Neural progenitor cell (in vitro differentiated cells): ENCODE results near the gene USP54. TPM values are rescaled to one million over a fixed set of nuclear protein-coding genes. Genes with fewer than 3 reads are reported as not detected.

Experiments used
- DNase-seq: peaks from one replicate; pipeline ENCODE4 v3.0.0-alpha.2; 2016; ENCODE audit warnings: low spot score
- H2AFZ ChIP-seq: fragments of 200-600 bp; sonication (generic); replicated peaks from 2 replicates; pipeline ENCODE4 v1.6.1; 2016; ENCODE audit warnings: antibody characterized with exemption
- H3F3A ChIP-seq: fragments of 200-600 bp; sonication (generic); 2 replicates; pipeline ENCODE4 v1.6.1; 2016; ENCODE audit warnings: antibody characterized with exemption, low read depth
- H3K27ac ChIP-seq: fragments of 200-600 bp; sonication (generic); 2 replicates; pipeline ENCODE4 v1.5.1; 2016; ENCODE audit warnings: mild to moderate bottlenecking
- H3K27me3 ChIP-seq: fragments of 200-600 bp; sonication (generic); 2 replicates; pipeline ENCODE4 v1.6.1; 2016; ENCODE audit warnings: mild to moderate bottlenecking, moderate library complexity
- H3K36me3 ChIP-seq: fragments of 200-600 bp; sonication (generic); 2 replicates; pipeline ENCODE4 v1.5.1; 2016
- H3K4me1 ChIP-seq: fragments of 200-600 bp; sonication (generic); 2 replicates; pipeline ENCODE4 v1.6.1; 2016; ENCODE audit warnings: mixed run types
- H3K4me2 ChIP-seq: fragments of 200-600 bp; sonication (generic); 2 replicates; pipeline ENCODE4 v1.6.1; 2016
- H3K4me3 ChIP-seq: fragments of 200-600 bp; sonication (generic); 2 replicates; pipeline ENCODE4 v1.5.1; 2016
- H3K79me2 ChIP-seq: fragments of 200-600 bp; sonication (generic); 2 replicates; pipeline ENCODE4 v1.6.1; 2016; ENCODE audit warnings: low read depth
- H3K9ac ChIP-seq: fragments of 200-600 bp; sonication (generic); 2 replicates; pipeline ENCODE4 v1.6.1; 2016
- H3K9me3 ChIP-seq: fragments of 200-600 bp; sonication (generic); 2 replicates; pipeline ENCODE4 v1.5.1; 2016; ENCODE audit warnings: low read depth
- H4K20me1 ChIP-seq: fragments of 200-600 bp; sonication (generic); 2 replicates; pipeline ENCODE4 v1.6.1; 2016; ENCODE audit warnings: low read depth
- H3K27ac Mint-ChIP-seq: 3 replicates; pipeline ENCODE4 v1.8.0; 2021; ENCODE audit warnings: mixed read lengths
- H3K27me3 Mint-ChIP-seq: 2 replicates; pipeline ENCODE4 v1.8.0; 2022; ENCODE audit warnings: low read depth, mild to moderate bottlenecking, inconsistent platforms, moderate library complexity, mixed read lengths; ENCODE audit not compliant: insufficient read depth
- H3K36me3 Mint-ChIP-seq: 3 replicates; pipeline ENCODE4 v1.8.0; 2021; ENCODE audit warnings: mixed read lengths
- H3K4me1 Mint-ChIP-seq: 3 replicates; pipeline ENCODE4 v1.8.0; 2021; ENCODE audit warnings: mixed read lengths
- H3K4me3 Mint-ChIP-seq: 3 replicates; pipeline ENCODE4 v1.8.0; 2021; ENCODE audit warnings: mild to moderate bottlenecking, moderate library complexity, mixed read lengths
- H3K9me3 Mint-ChIP-seq: 3 replicates; pipeline ENCODE4 v1.8.0; 2020; ENCODE audit warnings: mixed read lengths
- CTCF ChIP-seq: fragments of 200-600 bp; sonication (generic); IDR thresholded peaks from 2 replicates; pipeline ENCODE4 v1.5.1; 2017; ENCODE audit warnings: antibody characterized with exemption, mild to moderate bottlenecking
- EZH2 ChIP-seq: fragments of 200-600 bp; sonication (generic); IDR thresholded peaks from 2 replicates; pipeline ENCODE4 v1.6.1; 2017; ENCODE audit warnings: antibody characterized with exemption, mild to moderate bottlenecking, moderate library complexity
- EZH2phosphoT487 ChIP-seq: fragments of 200-600 bp; sonication (generic); IDR thresholded peaks from 2 replicates; pipeline ENCODE4 v1.6.1; 2017; ENCODE audit warnings: antibody characterized with exemption
- total RNA-seq: library from RNA; depleted of rRNA; stranded (reverse); fragments of >200 nt; gene quantifications from 2 replicates; pipeline ENCODE4 v1.2.3, GENCODE V29; 2015; ENCODE audit warnings: low replicate concordance

The USP54 gene
- total RNA-seq, 1 donor from 2014 or later, result 97.2 TPM

GRCh38 chr10:73627300-73627699 is 36.2 kb upstream of the USP54 start:
- Histone ChIP-seq H3K4me1 (peaks cover 11% of the 10 kb centered on the region), H3K4me3 (peak overlapping the region; percentile 90), H3K9me3 (no peaks in the 10 kb centered on the region), H3K27ac (no peak overlapping the region), H3F3A (peaks cover 20% of the 10 kb centered on the region), H3K9ac (no peak overlapping the region), H3K79me2 (peaks cover 43% of the 10 kb centered on the region), H3K4me2 (peak overlapping the region; percentile 83), H4K20me1 (no peaks in the 10 kb centered on the region), H3K27me3 (no peaks in the 10 kb centered on the region), H2AFZ (no peak overlapping the region), H3K36me3 (no peaks in the 10 kb centered on the region)
- Mint-ChIP-seq H3K4me3 (peak overlapping the region; percentile 99), H3K27ac (no peak overlapping the region), H3K4me1 (peaks cover 24% of the 10 kb centered on the region), H3K9me3 (no peaks in the 10 kb centered on the region), H3K36me3 (peaks cover 2% of the 10 kb centered on the region), H3K27me3 (peaks cover 4% of the 10 kb centered on the region)
- no peak for TF ChIP-seq CTCF
- no peak for TF ChIP-seq EZH2phosphoT487
- no peak for TF ChIP-seq EZH2
- DNase-seq, result no peak

GRCh38 chr10:73625884-73626752 is 35.0 kb upstream of the USP54 start:
- peaks cover 24% of the 10 kb centered on the region for H3K4me1 Mint-ChIP-seq
- Histone ChIP-seq H3K36me3 (no peaks in the 10 kb centered on the region), H3K4me3 (peak overlapping the region; percentile 90), H3K4me1 (peaks cover 11% of the 10 kb centered on the region), H2AFZ (peak overlapping the region; percentile 96), H3K79me2 (peaks cover 55% of the 10 kb centered on the region), H4K20me1 (no peaks in the 10 kb centered on the region), H3K27ac (peak overlapping the region; percentile 85), H3K9me3 (no peaks in the 10 kb centered on the region), H3K27me3 (no peaks in the 10 kb centered on the region), H3F3A (peaks cover 20% of the 10 kb centered on the region), H3K9ac (peak overlapping the region; percentile 98), H3K4me2 (peak overlapping the region; percentile 83)
- peaks cover 4% of the 10 kb centered on the region for H3K27me3 Mint-ChIP-seq
- TF ChIP-seq EZH2phosphoT487 (no peak), EZH2 (no peak), CTCF (no peak)
- peaks cover 6% of the 10 kb centered on the region for H3K36me3 Mint-ChIP-seq
- H3K27ac Mint-ChIP-seq, result peak overlapping the region; percentile 100
- DNase-seq, result peak; percentile 99
- no peaks in the 10 kb centered on the region for H3K9me3 Mint-ChIP-seq
- H3K4me3 Mint-ChIP-seq, result peak overlapping the region; percentile 99

DNA sequence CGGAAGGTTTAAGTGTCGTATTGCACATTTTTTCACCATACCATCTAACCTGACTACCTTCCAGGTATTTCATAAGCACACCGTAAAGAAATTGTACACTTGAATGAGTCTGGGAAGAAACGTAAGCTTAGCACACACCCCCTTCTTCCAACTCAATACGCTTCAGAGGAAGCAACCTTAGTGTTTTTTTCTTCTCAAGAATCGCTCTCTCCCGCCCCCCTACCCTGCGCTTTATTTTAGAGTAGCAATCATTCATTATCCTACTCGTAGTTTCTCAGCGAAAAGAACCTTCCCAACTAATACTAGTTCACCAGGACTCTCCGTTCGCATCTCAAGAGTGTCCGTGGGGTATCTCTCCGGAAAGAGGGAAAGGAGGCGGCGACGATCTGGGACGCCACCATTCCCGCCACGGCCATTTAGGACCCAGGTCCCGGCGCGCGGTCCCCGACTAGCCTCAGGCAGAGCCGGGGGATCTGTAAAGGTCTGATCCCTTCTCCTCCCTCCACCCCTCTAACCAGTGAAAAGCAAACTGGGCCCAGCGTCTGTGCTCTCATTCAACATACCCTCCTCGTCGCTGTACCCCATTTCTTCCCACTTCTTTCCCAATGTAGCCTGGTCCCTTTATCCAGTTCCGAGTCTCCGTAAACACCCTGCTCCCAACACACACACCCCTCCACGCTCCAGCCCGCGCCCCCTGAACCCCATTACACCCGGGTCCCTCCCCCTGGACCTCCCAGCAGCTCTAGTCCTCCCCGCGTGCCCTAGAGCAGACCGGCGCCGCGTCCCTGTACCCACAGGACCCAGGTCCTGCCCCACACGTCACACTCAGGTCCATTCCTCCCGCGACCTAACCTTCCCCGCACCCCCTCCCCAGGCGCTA is 34.1 kb upstream of the USP54 start:
- H3K36me3 ChIP-seq, result no peaks in the 10 kb centered on the region
- peaks cover 64% of the 10 kb centered on the region for H3K79me2 ChIP-seq
- H3K4me2 ChIP-seq, result peak overlapping the region; percentile 83
- peak overlapping the region; percentile 79 for H3K9ac ChIP-seq
- peak overlapping the region; percentile 100 for H3K27ac Mint-ChIP-seq
- peaks cover 11% of the 10 kb centered on the region for H3K4me1 ChIP-seq
- no peaks in the 10 kb centered on the region for H4K20me1 ChIP-seq
- no peaks in the 10 kb centered on the region for H3K9me3 Mint-ChIP-seq
- no peak for TF ChIP-seq CTCF
- no peak for TF ChIP-seq EZH2phosphoT487
- TF ChIP-seq EZH2, result no peak
- peak overlapping the region; percentile 90 for H3K4me3 ChIP-seq
- H3K27me3 Mint-ChIP-seq, result peaks cover 4% of the 10 kb centered on the region
- H3K4me3 Mint-ChIP-seq, result peak overlapping the region; percentile 99
- peaks cover 6% of the 10 kb centered on the region for H3K36me3 Mint-ChIP-seq
- H3F3A ChIP-seq, result peaks cover 20% of the 10 kb centered on the region
- peak; percentile 85 for DNase-seq
- H2AFZ ChIP-seq, result peak overlapping the region; percentile 96
- H3K27me3 ChIP-seq, result no peaks in the 10 kb centered on the region
- no peaks in the 10 kb centered on the region for H3K9me3 ChIP-seq
- peak overlapping the region; percentile 85 for H3K27ac ChIP-seq
- H3K4me1 Mint-ChIP-seq, result peaks cover 24% of the 10 kb centered on the region
